Fibroblast of pulmonary artery (primary cell): ENCODE results near the gene MVD.

ENCODE experiments used
- DNase-seq: peaks from one replicate; pipeline ENCODE4 v3.0.0-alpha.2; 2010; ENCODE audit warnings: low read depth
- H3K4me3 ChIP-seq: replicated peaks from 2 replicates; pipeline ENCODE4 v1.5.1; 2011; ENCODE audit warnings: low read depth, mild to moderate bottlenecking, control low read depth, low read length, moderate library complexity
- CTCF ChIP-seq: IDR thresholded peaks from 2 replicates; pipeline ENCODE4 v1.5.1; 2011; ENCODE audit warnings: mild to moderate bottlenecking, control low read depth, low read length, inconsistent platforms; ENCODE audit errors: missing control alignments

Gene MVD

GRCh38 chr16:88651989-88652761 lies 10.7 kb downstream of the MVD start:
- no peak for TF ChIP-seq CTCF
- no peak for DNase-seq
- no peak overlapping the region for H3K4me3 ChIP-seq

- DNase-seq, result no peak
- peak overlapping the region; percentile 67 for H3K4me3 ChIP-seq
- TF ChIP-seq CTCF, result no peak
These were observed 11.5 kb downstream of the MVD start for GRCh38 chr16:88651276-88651988.

GRCh38 chr16:88650749-88651275 lies 12.1 kb downstream of the MVD start, which contains the start of gene CYBA:
TSS of gene CYBA (minus strand) at chr16:88651053. CDS start at chr16:88651013, 40 bp downstream.
- DNase-seq, result peak; percentile 41
- TF ChIP-seq CTCF, result no peak

GRCh38 chr16:88649924-88650748 lies 12.8 kb downstream of the MVD start:
- peak overlapping the region; percentile 67 for H3K4me3 ChIP-seq
- peak; percentile 22 for DNase-seq
- TF ChIP-seq CTCF, result no peak

More at GRCh38 chr16:88650749-88651275, 12.1 kb downstream of the MVD start, which contains the start of gene CYBA:
- peak within 1 kb of the TSS; percentile 67 for H3K4me3 ChIP-seq

GRCh38 chr16:88649195-88649923 lies 13.5 kb downstream of the MVD start:
- DNase-seq, result no peak
- no peak for TF ChIP-seq CTCF
- H3K4me3 ChIP-seq, result peak overlapping the region; percentile 67
